PFSK-1 (cell line): Measurements from ENCODE around the gene NBL1.

ENCODE experiments used
- POLR2AphosphoS5 ChIP-seq: IDR thresholded peaks from 2 replicates; pipeline ENCODE4 v1.6.1; 2012; ENCODE audit warnings: low read depth, mild to moderate bottlenecking, control low read depth, low read length, moderate library complexity
- TAF1 ChIP-seq: IDR thresholded peaks from 2 replicates; pipeline ENCODE4 v1.6.1; 2012; ENCODE audit warnings: low read length, control low read depth, borderline replicate concordance; ENCODE audit not compliant: insufficient read depth

DNA sequence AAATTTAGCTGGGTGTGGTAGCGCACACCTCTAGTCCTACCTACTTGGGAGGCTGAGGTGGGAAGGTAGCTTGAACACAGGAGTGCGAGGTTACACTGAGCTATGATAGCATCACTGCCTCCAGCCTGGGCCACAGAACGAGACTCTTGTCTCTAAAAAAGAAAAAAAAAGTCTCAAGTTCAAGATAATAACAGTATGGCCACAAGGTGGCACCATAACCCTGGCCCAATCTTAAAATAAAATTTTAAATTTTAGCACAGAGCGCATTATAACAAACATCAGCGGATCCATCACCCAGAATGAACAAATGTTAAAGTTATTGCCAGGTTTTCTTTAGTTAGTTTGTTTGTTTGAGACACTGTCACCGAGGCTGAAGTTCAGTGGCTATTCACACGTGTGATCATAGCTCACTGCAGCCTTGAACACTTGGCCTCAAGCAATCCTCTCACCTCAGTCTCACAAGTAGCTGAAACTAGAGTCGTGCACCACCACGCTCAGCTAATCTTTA lies 17.7 kb downstream of the NBL1 start:
- TF ChIP-seq POLR2AphosphoS5 (no peak), TAF1 (no peak)
